Measurements from ENCODE around the gene RERE. TPM values are rescaled to one million over a fixed set of nuclear protein-coding genes. Genes with fewer than 3 reads are reported as not detected.

The RERE gene
- total RNA-seq, 1 experiment from 2014 or later: 40.6 TPM

GRCh38 chr1:8345621-8346415 is 471.6 kb downstream of the RERE start (continued):
- no peak for TF ChIP-seq REST (IDR thresholded peaks at IDR 0.05; ENCODE audit: low read depth)
- no peak for TF ChIP-seq JUND (IDR thresholded peaks at IDR 0.05)

GRCh38 chr1:8344893-8345507 is 472.4 kb downstream of the RERE start:
- Histone ChIP-seq H2AFZ (ENCODE audit: low read depth, low read length, poor library complexity, severe bottlenecking) (no peak overlapping the region), H3K9me3 (ENCODE audit: control insufficient read depth in 1 of 2, insufficient read depth in 1 of 2, low read depth in 1 of 2, low read length in 2 of 2) (no peaks in the 10 kb centered on the region), H4K20me1 (ENCODE audit: insufficient read depth) (no peaks in the 10 kb centered on the region), H3K27me3 (ENCODE audit: insufficient read depth, low read length) (no peaks in the 10 kb centered on the region), H3K4me1 (ENCODE audit: control insufficient read depth in 1 of 2, insufficient read depth in 2 of 2, low read length in 2 of 2) (peaks cover 14 to 35% of the 10 kb centered on the region in 2 experiments), H3K4me3 (replicated peaks in 1 of 2; ENCODE audit: low read depth in 1 of 2, low read length in 2 of 2) (no peak overlapping the region), H3K79me2 (ENCODE audit: insufficient read depth, low read length) (no peaks in the 10 kb centered on the region), H3K9me2 (ENCODE audit: insufficient read depth) (0 out of 2 replicates have a peak, but pooled peaks cover 3% of the 10 kb centered on the region), H3K27ac (ENCODE audit: low read depth, low read length) (no peak overlapping the region), H3K9ac (ENCODE audit: low read length) (no peak overlapping the region), H3K36me3 (ENCODE audit: control insufficient read depth in 1 of 2, insufficient read depth in 2 of 2, low read length in 2 of 2) (no peaks in the 10 kb centered on the region), H3K4me2 (ENCODE audit: low read length) (no peak overlapping the region)
- ATAC-seq: no peak
- ChIA-PET RAD21 (ENCODE audit: low non-redundant PET in 1 of 2, low total read pairs in 2 of 2, uncharacterized antibody in 2 of 2, unreplicated experiment in 2 of 2) (no interaction called here), POLR2A (no interaction called here), CTCF (no interaction called here)
- no peak for DNase-seq (ENCODE audit: low read depth, low spot score)
- intact Hi-C loops (cut with micrococcal nuclease): loop anchor here (5.0 kb wide), 1 partner anchor 678 kb away; no protein-coding TSS in a partner anchor
- BruUV-seq (replicated peaks): TSS peak; percentile 51
- no peak for TF ChIP-seq MAX (IDR thresholded peaks at IDR 0.05)
- TF ChIP-seq JUND (IDR thresholded peaks at IDR 0.05): no peak
- no peak for TF ChIP-seq SP1 (IDR thresholded peaks at IDR 0.05; ENCODE audit: low read depth)
- TF ChIP-seq EGR1 (IDR thresholded peaks at IDR 0.05; ENCODE audit: low read depth): no peak
- TF ChIP-seq EZH2phosphoT487 (IDR thresholded peaks at IDR 0.05; ENCODE audit: borderline replicate concordance): no peak
- TF ChIP-seq EZH2 (IDR thresholded peaks at IDR 0.05): no peak
- TF ChIP-seq ZBTB33 (IDR thresholded peaks at IDR 0.05; ENCODE audit: extremely low read depth, insufficient replicate concordance, low read length): no peak
- TF ChIP-seq CEBPB (IDR thresholded peaks at IDR 0.05; ENCODE audit: low read depth): no peak
- no peak for TF ChIP-seq ZNF274 (IDR thresholded peaks at IDR 0.05; ENCODE audit: low read depth, low read length)
- no peak for TF ChIP-seq CBX3 (IDR thresholded peaks at IDR 0.05; ENCODE audit: low read depth)
- no peak for TF ChIP-seq FOSL1 (IDR thresholded peaks at IDR 0.05; ENCODE audit: low read depth)
- no peak for TF ChIP-seq POLR2AphosphoS5 (IDR thresholded peaks at IDR 0.05; ENCODE audit: low read depth, low read length)
- TF ChIP-seq TCF7L2 (IDR thresholded peaks at IDR 0.05; ENCODE audit: borderline replicate concordance, extremely low read depth, insufficient read depth, insufficient read length): no peak
- TF ChIP-seq POLR2A (IDR thresholded peaks at IDR 0.05; ENCODE audit: borderline replicate concordance, extremely low read depth, insufficient read depth, insufficient read length): no peak
- TF ChIP-seq CTCF (IDR thresholded peaks at IDR 0.05 in 2 of 3, conservative IDR thresholded peaks at IDR 0.05 in 1 of 3; ENCODE audit: borderline replicate concordance in 1 of 3, insufficient read depth in 1 of 3, low read depth in 2 of 3, low read length in 2 of 3): no peak
- TF ChIP-seq SRF (IDR thresholded peaks at IDR 0.05; ENCODE audit: low read depth): no peak
